ENCODE measurements around the gene SPEM1.

Gene SPEM1

GRCh38 chr17:7465597-7466275 lies 45.6 kb downstream of the SPEM1 start:
- H3K9ac ChIP-seq (ENCODE audit: low read length): no peak overlapping the region
- no peak overlapping the region for H4K12ac ChIP-seq (ENCODE audit: low read depth, low read length)
- H2BK5ac ChIP-seq (ENCODE audit: low read depth, low read length, poor library complexity): no peak overlapping the region
- no peak for DNase-seq
- H3K23ac ChIP-seq (ENCODE audit: low read length): no peak overlapping the region
- no peak overlapping the region for H3K4me3 ChIP-seq (ENCODE audit: low read depth, low read length)
- no peaks in the 10 kb centered on the region for H3K79me2 ChIP-seq (ENCODE audit: control insufficient read depth, insufficient read depth, low read length, poor library complexity)
- H3K4me2 ChIP-seq (ENCODE audit: low read length): no peak overlapping the region
- H4K8ac ChIP-seq (ENCODE audit: low read depth, low read length): no peak overlapping the region
- H3K18ac ChIP-seq (ENCODE audit: low read length): no peak overlapping the region
- H3K4me1 ChIP-seq (ENCODE audit: control insufficient read depth in 1 of 2, insufficient read depth in 2 of 2, low read length in 2 of 2): peaks cover 3 to 7% of the 10 kb centered on the region in 2 experiments
- H2AK5ac ChIP-seq (ENCODE audit: low read length): no peak overlapping the region
- no peak overlapping the region for H2BK12ac ChIP-seq (ENCODE audit: low read length)
- H3K9me3 ChIP-seq (ENCODE audit: insufficient read depth, low read depth, low read length): no peaks in the 10 kb centered on the region
- no peak overlapping the region for H2AFZ ChIP-seq (ENCODE audit: insufficient read depth, low read length, poor library complexity)
- no peak overlapping the region for H3K27ac ChIP-seq (ENCODE audit: low read depth, low read length)
- H3K36me3 ChIP-seq (ENCODE audit: control insufficient read depth in 1 of 2, insufficient read depth in 2 of 2, low read length in 2 of 2): peaks cover 38 to 39% of the 10 kb centered on the region in 2 experiments
- no peak overlapping the region for H3K14ac ChIP-seq (ENCODE audit: low read length)
- no peaks in the 10 kb centered on the region for H3K27me3 ChIP-seq (ENCODE audit: insufficient read depth, low read length)
- H4K91ac ChIP-seq (ENCODE audit: low read depth, low read length): no peak overlapping the region
- no CpG with 5 or more reads among the region's 33 CpGs for WGBS (ENCODE audit: extremely low coverage, insufficient coverage, insufficient read length)
- no peak overlapping the region for H2BK120ac ChIP-seq (ENCODE audit: insufficient read depth, low read length, poor library complexity)
- H3K4ac ChIP-seq (ENCODE audit: low read depth, low read length): no peak overlapping the region
- H3K79me1 ChIP-seq (ENCODE audit: low read length): no peaks in the 10 kb centered on the region

- Histone ChIP-seq H2AFZ (ENCODE audit: insufficient read depth, low read length, poor library complexity) (no peak overlapping the region), H3K27ac (ENCODE audit: low read depth, low read length) (no peak overlapping the region), H4K91ac (ENCODE audit: low read depth, low read length) (no peak overlapping the region), H3K4ac (ENCODE audit: low read depth, low read length) (no peak overlapping the region), H3K23ac (ENCODE audit: low read length) (no peak overlapping the region), H2BK120ac (ENCODE audit: insufficient read depth, low read length, poor library complexity) (no peak overlapping the region), H3K27me3 (ENCODE audit: insufficient read depth, low read length) (no peaks in the 10 kb centered on the region), H2BK12ac (ENCODE audit: low read length) (no peak overlapping the region), H3K4me3 (ENCODE audit: low read depth, low read length) (no peak overlapping the region), H3K9me3 (ENCODE audit: insufficient read depth, low read depth, low read length) (no peaks in the 10 kb centered on the region), H4K12ac (ENCODE audit: low read depth, low read length) (no peak overlapping the region), H3K79me1 (ENCODE audit: low read length) (no peaks in the 10 kb centered on the region), H3K36me3 (ENCODE audit: control insufficient read depth in 1 of 2, insufficient read depth in 2 of 2, low read length in 2 of 2) (peaks cover 38 to 39% of the 10 kb centered on the region in 2 experiments), H3K18ac (ENCODE audit: low read length) (peak overlapping the region; percentile 25), H3K4me1 (ENCODE audit: control insufficient read depth in 1 of 2, insufficient read depth in 2 of 2, low read length in 2 of 2) (peaks cover 3 to 7% of the 10 kb centered on the region in 2 experiments), H3K79me2 (ENCODE audit: control insufficient read depth, insufficient read depth, low read length, poor library complexity) (no peaks in the 10 kb centered on the region), H3K4me2 (ENCODE audit: low read length) (no peak overlapping the region), H3K9ac (ENCODE audit: low read length) (no peak overlapping the region), H2AK5ac (ENCODE audit: low read length) (no peak overlapping the region), H3K14ac (ENCODE audit: low read length) (no peak overlapping the region), H2BK5ac (ENCODE audit: low read depth, low read length, poor library complexity) (no peak overlapping the region), H4K8ac (ENCODE audit: low read depth, low read length) (no peak overlapping the region)
- WGBS (ENCODE audit: extremely low coverage, insufficient coverage, insufficient read length): no CpG with 5 or more reads among the region's 9 CpGs
- no peak for DNase-seq
Measured at GRCh38 chr17:7466318-7466638, 46.2 kb downstream of the SPEM1 start.

- Histone ChIP-seq H4K12ac (ENCODE audit: low read depth, low read length) (no peak overlapping the region), H3K9me3 (ENCODE audit: insufficient read depth, low read depth, low read length) (no peaks in the 10 kb centered on the region), H3K36me3 (ENCODE audit: control insufficient read depth in 1 of 2, insufficient read depth in 2 of 2, low read length in 2 of 2) (peaks cover 38 to 39% of the 10 kb centered on the region in 2 experiments), H3K4me1 (ENCODE audit: control insufficient read depth in 1 of 2, insufficient read depth in 2 of 2, low read length in 2 of 2) (peaks cover 3 to 7% of the 10 kb centered on the region in 2 experiments), H3K23ac (ENCODE audit: low read length) (no peak overlapping the region), H3K14ac (ENCODE audit: low read length) (no peak overlapping the region), H2AFZ (ENCODE audit: insufficient read depth, low read length, poor library complexity) (no peak overlapping the region), H4K8ac (ENCODE audit: low read depth, low read length) (no peak overlapping the region), H2BK12ac (ENCODE audit: low read length) (no peak overlapping the region), H3K79me1 (ENCODE audit: low read length) (no peaks in the 10 kb centered on the region), H4K91ac (ENCODE audit: low read depth, low read length) (no peak overlapping the region), H3K79me2 (ENCODE audit: control insufficient read depth, insufficient read depth, low read length, poor library complexity) (no peaks in the 10 kb centered on the region), H3K27me3 (ENCODE audit: insufficient read depth, low read length) (no peaks in the 10 kb centered on the region), H2BK5ac (ENCODE audit: low read depth, low read length, poor library complexity) (no peak overlapping the region), H3K4ac (ENCODE audit: low read depth, low read length) (no peak overlapping the region), H3K18ac (ENCODE audit: low read length) (peak overlapping the region; percentile 25), H2AK5ac (ENCODE audit: low read length) (no peak overlapping the region), H3K4me3 (ENCODE audit: low read depth, low read length) (no peak overlapping the region), H3K4me2 (ENCODE audit: low read length) (no peak overlapping the region), H2BK120ac (ENCODE audit: insufficient read depth, low read length, poor library complexity) (no peak overlapping the region), H3K9ac (ENCODE audit: low read length) (no peak overlapping the region), H3K27ac (ENCODE audit: low read depth, low read length) (no peak overlapping the region)
- DNase-seq: no peak
- no CpG with 5 or more reads among the region's 16 CpGs for WGBS (ENCODE audit: extremely low coverage, insufficient coverage, insufficient read length)
Measured at GRCh38 chr17:7466639-7467341, 46.7 kb downstream of the SPEM1 start.

GRCh38 chr17:7467498-7467897 lies 47.4 kb downstream of the SPEM1 start:
- Histone ChIP-seq H3K27me3 (ENCODE audit: insufficient read depth, low read length) (no peaks in the 10 kb centered on the region), H3K18ac (ENCODE audit: low read length) (no peak overlapping the region), H3K4me2 (ENCODE audit: low read length) (no peak overlapping the region), H2BK120ac (ENCODE audit: insufficient read depth, low read length, poor library complexity) (no peak overlapping the region), H4K12ac (ENCODE audit: low read depth, low read length) (no peak overlapping the region), H3K9ac (ENCODE audit: low read length) (no peak overlapping the region), H2BK12ac (ENCODE audit: low read length) (no peak overlapping the region), H2AFZ (ENCODE audit: insufficient read depth, low read length, poor library complexity) (no peak overlapping the region), H2AK5ac (ENCODE audit: low read length) (no peak overlapping the region), H4K8ac (ENCODE audit: low read depth, low read length) (no peak overlapping the region), H3K79me2 (ENCODE audit: control insufficient read depth, insufficient read depth, low read length, poor library complexity) (no peaks in the 10 kb centered on the region), H3K4ac (ENCODE audit: low read depth, low read length) (no peak overlapping the region), H3K4me1 (ENCODE audit: control insufficient read depth in 1 of 2, insufficient read depth in 2 of 2, low read length in 2 of 2) (peaks cover 3 to 7% of the 10 kb centered on the region in 2 experiments), H3K23ac (ENCODE audit: low read length) (no peak overlapping the region), H4K91ac (ENCODE audit: low read depth, low read length) (no peak overlapping the region), H3K79me1 (ENCODE audit: low read length) (no peaks in the 10 kb centered on the region), H3K14ac (ENCODE audit: low read length) (no peak overlapping the region), H3K9me3 (ENCODE audit: insufficient read depth, low read depth, low read length) (no peaks in the 10 kb centered on the region), H3K36me3 (ENCODE audit: control insufficient read depth in 1 of 2, insufficient read depth in 2 of 2, low read length in 2 of 2) (peaks cover 33 to 34% of the 10 kb centered on the region in 2 experiments), H3K27ac (ENCODE audit: low read depth, low read length) (no peak overlapping the region), H2BK5ac (ENCODE audit: low read depth, low read length, poor library complexity) (no peak overlapping the region), H3K4me3 (ENCODE audit: low read depth, low read length) (no peak overlapping the region)
- WGBS (ENCODE audit: extremely low coverage, insufficient coverage, insufficient read length): no CpG with 5 or more reads among the region's 3 CpGs
- DNase-seq: no peak

Measured in trophoblast cell (in vitro differentiated cells and primary cell).